DMS153 treated with DMSO at 0.1 percent for 48 hours (cell line): Measurements from ENCODE around the gene PFDN4.

Experiments used
- DNase-seq: peaks from one replicate; lab custom pipeline; 2025; ENCODE audit not compliant: unreplicated experiment; lab: John Stamatoyannopoulos, UW

PFDN4 gene

DNA sequence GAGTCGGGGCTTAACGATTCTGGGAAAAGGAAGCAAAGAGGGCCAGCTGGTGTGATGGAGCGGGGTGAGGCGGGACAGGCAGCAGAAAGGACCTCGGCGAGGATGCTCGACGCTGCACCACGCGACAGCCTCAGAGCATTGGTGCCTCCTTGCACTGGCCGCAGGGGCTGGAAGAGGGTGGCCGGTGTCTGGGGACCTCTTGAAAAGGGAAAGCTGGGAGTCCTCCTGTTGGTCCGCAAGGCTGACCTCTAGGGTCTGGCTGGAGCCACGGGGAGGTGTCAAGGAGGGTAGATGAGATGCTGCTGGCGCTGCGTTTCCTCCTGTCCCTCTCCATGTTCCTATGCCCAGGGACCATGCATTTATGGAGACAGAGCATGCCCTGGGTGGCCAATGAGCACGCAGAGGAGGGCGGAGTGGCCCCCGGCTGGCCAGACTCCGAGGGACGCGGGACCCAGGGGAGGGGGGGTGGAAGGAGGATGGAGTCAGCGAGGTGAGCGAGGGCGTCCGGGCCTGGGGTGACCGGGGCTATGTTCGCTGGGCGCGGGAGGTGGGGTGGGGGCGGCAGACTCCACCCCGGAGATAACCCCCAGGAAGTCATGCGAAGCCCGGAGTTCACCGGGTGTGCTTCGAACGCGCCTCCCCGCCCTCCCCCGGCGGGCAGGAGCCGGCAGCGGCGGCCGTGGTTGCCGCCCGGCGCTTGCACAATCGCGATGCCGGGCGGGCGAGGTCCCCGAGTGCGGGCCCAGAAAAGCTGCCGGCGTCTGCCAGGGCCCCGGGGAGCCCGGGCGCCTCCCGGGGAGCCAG is 34.0 kb upstream of the PFDN4 start, which contains the start of gene CYP24A1:
Gene CYP24A1 (minus strand): TSS at position 334 of the 804 bp plus-strand sequence. CDS start 407 bp downstream, outside the sequence.
- DNase-seq: no peak

DNA sequence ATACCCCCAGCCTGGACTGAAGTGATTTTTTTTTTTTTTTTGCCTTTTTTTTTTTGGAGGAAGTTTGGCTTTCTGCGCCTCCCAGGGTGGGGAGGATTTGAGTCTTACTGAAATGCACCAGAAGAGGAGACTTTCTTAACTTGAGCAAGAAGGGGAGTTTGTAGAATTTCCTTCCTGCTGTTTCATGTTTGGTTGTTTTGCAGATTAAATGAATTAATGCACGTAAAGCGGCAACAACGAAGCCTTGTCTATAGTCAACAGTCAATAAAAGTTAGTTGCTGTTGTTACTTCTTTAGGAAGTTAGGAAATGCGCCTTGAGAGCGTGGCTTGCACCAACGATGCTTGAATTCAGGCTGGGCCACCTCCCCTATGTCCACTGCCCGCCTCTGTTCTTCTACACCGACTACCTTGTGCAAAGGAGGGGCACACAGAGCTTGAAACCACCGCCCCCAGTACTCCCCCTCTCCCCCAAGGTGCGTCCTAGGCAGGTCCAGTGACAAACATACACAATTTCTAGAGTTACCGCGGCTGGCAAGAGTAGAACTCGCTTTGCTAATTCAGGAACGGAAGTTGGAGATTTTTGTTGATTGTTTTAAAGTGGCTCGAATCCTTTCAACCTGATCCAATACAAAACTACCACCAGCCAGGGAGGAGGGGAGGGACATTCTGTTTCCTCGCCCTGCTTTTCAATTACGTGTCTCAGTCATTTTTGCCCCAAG is 33.3 kb upstream of the PFDN4 start:
- no peak for DNase-seq

DNA sequence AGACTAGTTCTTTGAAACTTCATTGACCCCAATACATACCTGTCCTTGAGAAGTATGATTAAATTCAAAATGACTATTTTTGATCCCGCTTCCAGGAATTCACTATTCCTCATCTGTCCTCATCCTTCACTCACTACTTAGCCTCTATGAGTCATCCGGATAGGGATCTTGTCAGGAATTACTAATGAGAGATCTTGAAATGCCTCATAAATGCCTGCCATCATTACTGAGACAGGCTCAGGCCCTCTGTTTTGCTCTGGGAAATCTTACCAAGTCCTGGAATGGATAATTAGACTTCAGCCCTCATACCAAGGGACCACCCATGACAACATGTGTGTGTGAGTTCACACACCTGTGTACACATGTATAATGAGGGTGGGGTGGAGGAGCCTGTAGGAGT is 31.3 kb upstream of the PFDN4 start:
- no peak for DNase-seq

DNA sequence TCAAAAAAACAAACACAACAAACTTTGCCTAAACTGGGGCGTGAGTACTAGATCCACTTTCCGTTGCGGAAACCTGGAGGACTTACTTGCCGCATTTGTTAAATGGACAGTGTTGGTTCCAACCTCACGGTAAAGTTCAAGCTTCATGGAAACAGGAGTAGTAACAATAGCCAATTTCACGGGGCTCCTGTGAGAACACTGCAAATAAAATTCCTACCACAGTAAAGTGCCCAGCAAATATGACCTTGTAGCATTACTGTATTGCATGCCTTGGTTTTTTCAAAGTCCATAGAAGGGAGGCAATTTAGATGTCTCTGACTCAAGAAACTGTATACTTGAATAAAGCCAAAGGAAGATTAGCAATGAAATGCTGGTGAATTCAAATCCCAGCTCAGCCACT is 30.5 kb upstream of the PFDN4 start:
- DNase-seq: no peak

DNA sequence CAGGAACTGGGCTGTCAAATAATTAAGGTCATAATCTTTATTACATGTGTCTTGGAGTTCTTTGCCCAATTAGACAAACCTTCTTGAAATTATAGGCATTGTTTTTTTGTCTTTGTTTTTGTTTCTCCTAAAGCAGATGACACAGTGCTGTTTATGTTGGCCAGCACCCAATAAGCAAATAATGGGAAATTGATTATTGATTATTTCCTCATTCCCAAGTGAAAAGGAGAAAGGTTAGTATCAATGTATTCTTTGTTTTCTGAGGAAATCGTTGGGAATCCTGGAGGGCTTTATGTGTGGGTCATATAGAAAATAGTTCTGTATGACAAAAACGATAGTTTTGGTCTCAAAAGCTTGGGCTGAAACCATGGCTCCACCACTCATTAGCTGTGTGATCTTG is 29.6 kb upstream of the PFDN4 start:
- DNase-seq: no peak

DNA sequence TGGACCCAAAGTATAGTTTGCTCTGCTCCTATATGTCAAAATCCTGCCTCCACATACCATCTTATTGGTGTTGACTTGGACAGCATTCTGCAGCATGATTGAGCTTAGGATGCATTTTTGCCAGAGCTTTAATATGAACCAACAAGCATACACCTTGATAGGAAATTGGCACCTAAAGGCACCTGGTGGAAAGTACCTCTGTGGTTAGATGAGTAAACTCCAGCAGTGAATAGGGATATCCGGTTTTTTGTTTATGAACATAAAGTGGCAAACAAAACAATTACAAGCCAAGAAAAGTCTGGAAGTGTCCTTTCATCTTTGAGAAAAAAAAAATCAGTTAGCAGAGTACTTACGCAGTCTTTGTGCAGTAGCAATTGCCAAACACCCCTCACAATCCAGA is 27.9 kb upstream of the PFDN4 start:
- DNase-seq: peak; percentile 54

DNA sequence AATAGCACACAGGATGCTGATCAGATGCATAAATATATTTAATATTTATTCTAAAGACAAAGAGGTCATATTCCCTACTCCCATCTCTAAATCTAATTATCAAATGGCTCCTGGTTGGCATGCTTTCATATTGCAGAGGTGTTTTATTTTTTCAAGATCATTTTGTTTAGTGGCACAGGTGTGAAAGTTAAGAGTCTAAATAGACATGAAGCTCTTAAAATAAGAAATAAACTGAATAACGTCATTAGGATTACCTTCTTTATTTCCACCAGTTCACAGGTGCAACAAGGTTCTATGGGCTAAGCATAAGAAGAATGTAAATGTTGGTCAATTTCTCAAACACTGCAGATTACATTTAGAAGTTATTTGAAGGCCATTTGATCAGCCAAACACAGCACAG is 27.0 kb upstream of the PFDN4 start:
- DNase-seq: no peak

DNA sequence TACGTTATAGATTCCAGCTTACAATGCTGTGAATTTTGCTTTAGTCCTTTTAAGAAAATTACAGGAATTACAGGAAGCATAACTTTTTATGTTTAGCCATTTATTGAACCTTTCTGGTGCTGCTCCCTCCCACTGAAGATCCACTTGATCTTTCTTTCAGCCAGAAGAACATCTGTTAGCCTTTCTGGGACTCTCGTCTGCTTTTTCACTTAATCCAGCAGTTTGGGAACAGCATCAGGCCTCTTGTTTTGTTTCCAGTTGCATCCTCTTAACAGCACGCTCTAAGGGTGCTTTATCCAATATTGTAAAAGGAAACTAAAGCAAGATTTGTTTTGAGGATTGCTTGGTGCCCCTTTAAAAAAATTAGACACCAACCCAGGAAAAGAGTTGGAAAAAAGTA is 23.8 kb upstream of the PFDN4 start:
- DNase-seq: no peak

DNA sequence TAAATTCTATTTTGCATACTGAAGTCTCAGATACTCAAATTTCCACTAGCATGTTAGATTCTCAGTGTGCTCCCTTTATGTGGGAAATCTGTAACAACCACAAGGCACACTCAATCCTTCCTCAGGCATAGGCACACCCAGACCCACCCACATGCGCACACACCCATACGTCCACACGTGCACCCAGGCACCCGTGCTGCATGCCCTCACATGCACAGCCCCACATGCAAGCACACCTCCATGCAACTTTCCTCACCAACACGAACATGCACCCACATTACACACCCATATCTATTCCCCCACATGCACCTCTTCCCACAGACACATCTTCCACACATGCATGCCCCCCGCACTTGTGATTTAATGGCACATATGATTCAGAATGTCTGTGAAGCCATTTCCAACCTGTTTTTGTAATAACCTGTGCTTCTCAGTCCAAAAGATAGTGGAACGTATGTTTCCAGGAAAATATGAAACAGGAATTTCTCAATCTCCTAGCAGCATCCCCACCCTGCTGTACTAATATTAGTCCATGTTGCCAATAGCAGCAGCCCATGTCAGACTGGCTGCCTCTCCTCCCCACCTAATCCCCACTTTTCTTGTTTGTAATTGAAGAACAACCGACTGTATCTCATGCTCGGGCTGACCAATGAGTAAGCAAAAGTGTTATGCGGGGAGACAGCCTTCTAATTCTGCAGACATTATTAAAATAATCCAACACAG is 22.8 kb upstream of the PFDN4 start:
- DNase-seq: no peak

DNA sequence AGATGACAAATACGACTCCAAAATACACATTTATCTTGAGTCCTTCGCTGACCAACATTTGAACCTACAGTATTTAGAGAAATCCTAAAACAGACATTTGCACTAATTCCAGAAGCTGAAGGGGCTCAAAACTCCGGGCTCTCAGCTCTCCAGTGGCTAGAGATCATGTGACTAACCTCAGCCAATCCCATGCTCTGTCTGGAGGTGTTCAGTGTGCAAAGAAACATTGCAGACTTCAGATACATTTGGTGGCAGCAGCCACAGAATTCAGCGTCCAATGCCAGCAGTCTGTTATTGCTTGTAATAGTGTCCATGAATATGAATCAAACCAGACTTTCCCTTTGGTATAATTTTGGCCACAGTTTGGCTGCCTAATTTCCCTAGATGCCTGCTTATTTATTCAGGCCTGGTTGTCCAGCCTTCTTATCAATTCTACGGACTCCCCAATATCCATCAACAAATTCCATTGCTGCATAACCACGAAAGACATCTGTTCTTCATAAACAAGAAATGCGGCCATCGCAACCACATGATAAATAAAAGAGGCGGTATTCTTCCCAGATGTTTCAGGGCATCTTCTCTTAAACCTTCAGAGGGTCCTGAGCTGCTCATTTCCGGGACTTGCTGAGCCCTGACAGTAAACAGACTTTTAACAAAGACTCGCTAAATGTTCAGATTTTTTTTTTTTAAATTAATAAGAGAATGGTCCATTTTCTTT is 19.6 kb upstream of the PFDN4 start:
- DNase-seq: no peak

DNA sequence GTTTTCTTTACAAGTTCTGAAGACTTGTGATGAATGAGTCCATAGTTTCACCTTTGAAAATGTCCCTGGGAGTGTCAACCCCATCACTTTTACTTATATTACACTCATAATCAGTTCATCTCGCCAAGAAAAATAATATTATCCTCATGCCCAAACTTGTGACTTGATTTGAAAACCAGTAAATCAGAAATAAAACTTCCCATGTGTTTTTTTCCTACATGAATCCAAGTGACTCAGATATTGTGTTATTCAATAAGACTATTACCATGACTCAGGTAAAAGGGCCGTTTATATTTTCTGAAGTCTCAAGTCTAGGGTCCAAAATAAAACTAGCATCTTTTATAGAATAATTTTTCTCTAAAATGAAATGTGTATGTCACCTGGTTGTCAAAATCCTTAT is 18.3 kb upstream of the PFDN4 start:
- DNase-seq: no peak

DNA sequence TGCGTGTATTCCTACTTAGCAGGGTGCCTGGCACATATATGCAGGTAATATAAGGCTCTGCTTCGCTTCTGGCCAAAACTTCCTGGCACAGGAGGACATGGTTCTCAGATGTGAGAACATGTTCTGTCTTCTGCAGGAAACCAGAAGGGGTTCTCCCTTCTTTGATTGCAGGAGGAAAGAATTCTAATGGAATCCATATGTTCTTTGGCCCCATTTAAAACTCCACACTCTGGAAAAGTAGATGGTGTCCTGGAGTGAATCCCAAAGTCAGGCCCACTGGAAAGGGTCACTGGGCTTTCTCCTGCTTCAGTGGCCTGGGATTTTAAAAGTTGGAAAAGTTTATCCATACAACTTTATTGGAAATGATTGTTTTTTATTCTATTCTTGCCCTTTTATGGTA is 17.7 kb upstream of the PFDN4 start:
- DNase-seq: no peak

DNA sequence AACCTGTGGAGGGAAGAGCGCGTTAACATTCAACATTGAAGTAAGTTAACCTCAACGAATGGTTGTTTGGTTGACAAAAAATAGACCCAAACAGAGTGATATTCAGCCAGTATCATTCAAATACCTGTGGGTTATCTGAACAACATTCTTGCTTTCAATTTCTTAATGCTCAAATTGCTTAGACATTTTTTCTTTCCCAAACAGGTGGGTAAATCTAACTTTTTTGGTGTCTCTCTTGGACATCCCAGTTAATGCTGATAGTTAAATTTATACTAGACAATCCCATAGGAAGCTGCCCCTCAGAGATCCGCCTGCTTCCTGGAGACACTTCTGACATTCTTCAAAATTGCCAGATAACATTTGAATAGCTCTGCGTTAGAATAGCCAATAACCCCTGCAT is 14.1 kb upstream of the PFDN4 start:
- DNase-seq: no peak

DNA sequence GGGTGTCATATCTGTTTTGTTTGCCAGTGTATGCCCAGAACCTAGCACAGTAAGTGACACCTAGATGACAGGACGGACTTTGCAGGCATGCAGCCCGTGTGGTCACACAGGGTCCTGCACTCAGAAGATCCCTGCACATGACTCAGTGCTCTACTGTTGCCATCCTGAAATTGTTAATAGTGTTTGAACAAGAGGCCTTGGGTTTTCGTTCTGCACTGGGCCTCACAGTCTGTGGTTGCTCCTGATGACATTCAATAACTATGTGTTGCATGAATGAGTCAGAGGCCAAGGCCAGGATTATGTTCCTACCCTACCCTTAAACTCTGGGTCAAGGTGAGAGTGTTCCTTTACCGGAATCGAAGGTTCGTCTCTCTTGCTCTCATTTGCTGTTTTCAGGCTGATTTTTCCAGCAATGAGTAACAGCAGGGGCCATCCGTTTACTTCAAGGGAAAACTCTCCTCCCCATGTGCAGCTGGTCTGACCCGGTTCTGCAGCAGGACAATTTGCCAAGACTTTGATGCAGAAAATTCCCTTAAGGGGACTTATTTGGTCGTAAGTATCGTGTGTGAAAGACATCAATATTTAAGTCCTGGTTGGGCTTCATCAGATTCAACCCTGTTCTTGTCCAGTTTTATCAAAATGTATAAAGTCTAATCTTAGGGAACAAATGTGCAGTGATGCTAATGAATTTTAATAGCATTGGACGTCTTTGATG is 13.0 kb upstream of the PFDN4 start:
- no peak for DNase-seq

DNA sequence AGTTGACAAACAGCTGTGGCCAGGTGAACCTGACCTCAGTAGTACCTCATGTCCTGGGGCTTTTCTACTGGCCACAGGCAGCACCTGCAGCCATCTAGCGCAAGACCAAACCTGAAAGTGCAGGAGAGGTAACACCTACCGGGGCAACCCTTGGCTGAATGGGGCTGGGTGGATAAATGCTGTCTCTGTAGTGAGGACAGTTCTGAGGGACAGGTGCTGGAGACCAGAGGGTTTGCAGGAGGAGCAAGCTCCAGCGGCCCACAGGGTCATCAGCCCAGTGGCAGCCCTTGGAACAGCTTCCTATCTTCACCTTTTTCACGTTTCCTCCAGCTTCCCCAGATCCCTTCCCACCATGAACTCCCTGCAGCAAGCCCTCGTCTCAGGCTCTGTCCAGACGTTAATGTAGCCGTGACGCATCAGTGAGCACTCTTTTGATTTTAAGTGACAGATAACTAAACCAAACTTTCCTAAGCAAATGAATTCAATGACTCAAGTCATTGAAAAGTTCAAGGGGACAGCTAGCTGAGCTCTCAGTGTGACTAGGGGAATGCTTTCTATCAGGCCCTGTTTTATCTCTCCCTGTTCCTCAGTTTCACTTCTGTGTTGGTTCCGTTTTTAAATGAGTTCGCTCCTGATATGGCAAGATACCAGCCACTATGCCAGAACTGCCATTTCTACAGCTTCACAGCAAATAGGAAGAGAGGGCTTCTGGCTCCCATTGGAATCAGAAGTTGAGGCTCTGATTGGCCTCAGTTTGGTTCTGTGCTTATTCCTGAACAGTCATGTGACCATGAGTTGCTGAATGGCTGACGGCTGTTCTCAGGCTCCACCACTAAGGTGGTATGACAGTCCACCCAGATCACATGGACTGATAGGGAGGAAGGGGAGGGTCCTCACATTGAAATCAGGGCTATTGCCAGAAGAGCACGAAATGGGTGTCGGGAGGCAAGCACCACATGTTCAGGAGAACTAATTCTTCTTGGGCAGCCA is 12.1 kb upstream of the PFDN4 start:
- no peak for DNase-seq

DNA sequence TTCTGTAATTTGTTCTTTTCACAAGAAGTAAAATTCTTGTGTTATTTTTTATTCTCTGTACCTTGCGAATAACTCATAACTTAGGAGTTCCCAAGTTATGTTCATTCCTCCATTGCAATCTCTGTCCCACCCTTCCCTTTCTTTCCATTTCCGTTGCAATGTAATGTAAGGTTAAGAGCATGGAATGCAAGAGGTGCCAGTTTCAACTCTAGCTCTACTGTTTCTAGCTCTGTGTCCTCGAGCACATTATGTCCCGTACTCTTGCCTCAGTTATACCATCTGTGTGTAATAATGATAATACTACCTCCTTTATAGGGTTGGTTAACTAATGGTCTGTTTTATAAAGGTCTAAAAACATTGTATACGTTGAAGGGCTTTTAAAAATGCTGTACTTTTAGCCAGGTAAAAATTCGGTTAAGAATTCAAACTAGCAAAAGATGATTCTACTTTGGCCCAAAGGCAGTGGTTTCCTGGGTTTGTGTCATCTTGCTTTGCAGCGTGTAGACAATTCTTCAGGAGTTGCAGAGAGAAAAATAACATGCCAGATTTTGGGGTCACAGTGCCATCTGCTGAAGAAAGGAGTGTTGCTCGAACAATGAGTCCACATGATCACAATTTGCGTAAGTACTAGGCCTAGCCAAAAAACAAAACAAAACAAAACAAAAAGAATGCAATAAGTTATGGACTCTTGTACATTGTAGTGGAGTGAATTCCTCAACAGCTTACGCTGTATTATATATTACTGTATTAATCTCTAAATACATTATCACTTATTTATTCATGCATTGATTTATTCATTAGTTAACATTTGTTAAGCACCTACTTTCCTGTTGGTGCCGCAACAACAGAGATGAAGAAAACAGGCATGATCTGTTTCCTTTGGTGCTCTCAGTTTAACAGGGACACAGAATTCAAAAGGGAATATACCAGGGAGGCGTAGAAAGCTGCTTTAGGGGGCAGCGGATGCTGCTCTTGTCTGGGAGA is 10.0 kb upstream of the PFDN4 start:
- no peak for DNase-seq

DNA sequence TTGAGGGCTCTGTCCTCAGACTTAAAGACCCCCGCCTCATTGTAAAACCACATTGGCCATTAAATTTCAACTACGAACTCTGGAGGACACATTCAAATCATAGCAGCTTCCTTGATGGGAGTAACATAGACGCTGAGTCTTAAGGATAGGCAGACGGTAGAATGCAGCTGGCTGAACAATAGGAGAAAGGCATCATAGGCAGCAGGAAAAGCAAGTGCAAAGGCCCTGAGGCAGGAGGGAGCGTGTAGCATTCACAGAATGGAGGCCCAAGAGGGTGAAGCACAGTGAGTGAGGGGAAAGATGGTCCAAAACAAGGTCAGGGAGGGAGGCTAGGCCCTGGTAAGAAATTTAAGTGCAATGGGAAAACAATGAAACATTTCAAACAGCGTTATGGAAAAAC is 8.6 kb upstream of the PFDN4 start:
- no peak for DNase-seq

DNA sequence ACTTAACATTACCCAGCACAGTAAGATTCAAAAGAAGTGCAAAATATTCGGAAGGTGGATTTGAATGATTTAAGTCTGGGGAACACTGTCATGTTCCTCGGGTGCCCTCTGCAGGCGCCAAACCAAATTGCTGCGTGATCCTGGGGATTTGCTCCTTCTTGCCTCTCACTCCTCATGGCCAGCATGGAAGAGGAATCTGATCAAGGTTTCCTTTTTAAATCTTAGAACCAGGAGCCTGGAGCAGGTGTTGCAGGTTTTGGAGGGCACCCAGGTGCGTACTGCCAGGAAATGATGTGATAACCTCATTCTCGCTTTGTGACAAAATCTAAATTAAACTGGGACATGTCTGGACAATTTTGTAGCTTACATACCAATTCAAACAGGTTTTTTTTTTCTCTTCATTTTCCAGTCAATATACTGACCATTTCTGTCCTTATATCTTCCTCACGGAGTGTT is 8.1 kb upstream of the PFDN4 start:
- peak; percentile 62 for DNase-seq
